ENCODE measurements around the gene ATXN7L3. TPM values are rescaled to one million over a fixed set of nuclear protein-coding genes. Genes with fewer than 3 reads are reported as not detected.

ATXN7L3 gene
- total RNA-seq, 4 donors from 2014 or later, result 40.9 to 60.4 (median 52.7) TPM

- no peak for TF ChIP-seq EP300 (IDR thresholded peaks at IDR 0.05)
- no peak for TF ChIP-seq CTCF (IDR thresholded peaks at IDR 0.05)
- no peak for TF ChIP-seq POLR2A (IDR thresholded peaks at IDR 0.05)
- no peak overlapping the region for H3K27ac ChIP-seq
- peaks cover 0 to 53% (median 0%) of the 10 kb centered on the region in 3 donors for H3K36me3 ChIP-seq
- DNase-seq (ENCODE audit: low spot score in 2 of 2), result no peak
- no peaks in the 10 kb centered on the region for H3K4me1 ChIP-seq
- H3K9me3 ChIP-seq, result no peaks in the 10 kb centered on the region
- H3K27me3 ChIP-seq, result no peaks in the 10 kb centered on the region
- H3K4me3 ChIP-seq, result no peak overlapping the region
- 88 to 91% methylated on average over 12 to 14 of the region's 14 CpGs for WGBS, 2 donors
These were observed 21.6 kb downstream of the ATXN7L3 start for GRCh38 chr17:44178133-44178532.

GRCh38 chr17:44177640-44178039, 22.0 kb downstream of the ATXN7L3 start:
- no peak for DNase-seq (ENCODE audit: low spot score in 2 of 2)
- WGBS, 2 donors, result 83 to 97% methylated on average over 2 to 4 of the region's 4 CpGs
- no peaks in the 10 kb centered on the region for H3K4me1 ChIP-seq
- no peak overlapping the region for H3K27ac ChIP-seq
- no peaks in the 10 kb centered on the region for H3K27me3 ChIP-seq
- peaks cover 0 to 52% (median 0%) of the 10 kb centered on the region in 3 donors for H3K36me3 ChIP-seq
- no peak for TF ChIP-seq CTCF (IDR thresholded peaks at IDR 0.05)
- TF ChIP-seq EP300 (IDR thresholded peaks at IDR 0.05), result no peak
- no peak for TF ChIP-seq POLR2A (IDR thresholded peaks at IDR 0.05)
- H3K9me3 ChIP-seq, result no peaks in the 10 kb centered on the region
- H3K4me3 ChIP-seq, result no peak overlapping the region

GRCh38 chr17:44176671-44177501, 22.8 kb downstream of the ATXN7L3 start:
- no peak for DNase-seq (ENCODE audit: low spot score in 2 of 2)
- Histone ChIP-seq H3K27ac (no peak overlapping the region), H3K4me1 (no peaks in the 10 kb centered on the region), H3K36me3 (peaks cover 0 to 44% (median 0%) of the 10 kb centered on the region in 3 donors), H3K27me3 (no peaks in the 10 kb centered on the region), H3K4me3 (no peak overlapping the region), H3K9me3 (no peaks in the 10 kb centered on the region)
- 87 to 93% methylated on average over 42 to 49 of the region's 54 CpGs for WGBS, 2 donors
- TF ChIP-seq CTCF (IDR thresholded peaks at IDR 0.05), result no peak
- no peak for TF ChIP-seq POLR2A (IDR thresholded peaks at IDR 0.05)
- no peak for TF ChIP-seq EP300 (IDR thresholded peaks at IDR 0.05)

GRCh38 chr17:44176257-44176656, 23.4 kb downstream of the ATXN7L3 start:
- no peak overlapping the region for H3K4me3 ChIP-seq
- H3K4me1 ChIP-seq, result no peaks in the 10 kb centered on the region
- no peaks in the 10 kb centered on the region for H3K9me3 ChIP-seq
- H3K27ac ChIP-seq, result no peak overlapping the region
- H3K36me3 ChIP-seq, result peaks cover 0 to 40% (median 0%) of the 10 kb centered on the region in 3 donors
- DNase-seq (ENCODE audit: low spot score in 2 of 2), result no peak
- no peak for TF ChIP-seq CTCF (IDR thresholded peaks at IDR 0.05)
- no peak for TF ChIP-seq POLR2A (IDR thresholded peaks at IDR 0.05)
- no peak for TF ChIP-seq EP300 (IDR thresholded peaks at IDR 0.05)
- no peaks in the 10 kb centered on the region for H3K27me3 ChIP-seq
- WGBS, 2 donors, result 85 to 100% methylated on average over 1 of the region's 1 CpG

- 100% methylated on average over 2 of the region's 2 CpGs for WGBS, 2 donors
- DNase-seq (ENCODE audit: low spot score in 2 of 2), result no peak
- H3K27me3 ChIP-seq, result no peaks in the 10 kb centered on the region
These were observed 25.3 kb downstream of the ATXN7L3 start for GRCh38 chr17:44174427-44174826.

More at GRCh38 chr17:44174427-44174826, 25.3 kb downstream of the ATXN7L3 start:
- peaks cover 0 to 40% (median 0%) of the 10 kb centered on the region in 3 donors for H3K36me3 ChIP-seq
- H3K4me1 ChIP-seq, result peaks cover 0 to 12% (median 2%) of the 10 kb centered on the region in 4 donors
- H3K27ac ChIP-seq, result no peak overlapping the region
- H3K9me3 ChIP-seq, result no peaks in the 10 kb centered on the region
- TF ChIP-seq POLR2A (IDR thresholded peaks at IDR 0.05) (no peak), CTCF (IDR thresholded peaks at IDR 0.05) (no peak), EP300 (IDR thresholded peaks at IDR 0.05) (no peak)
- no peak overlapping the region for H3K4me3 ChIP-seq

Measured in tibial nerve (tissue), 4 donors.